Fibroblast of skin of right biceps (primary cell): ENCODE data around the gene HSP90B1.

Experiments used
- DNase-seq: peaks from one replicate; pipeline ENCODE4 v3.0.0-alpha.2; 2013

HSP90B1 gene

GRCh38 chr12:103930034-103930786 is at the start of gene HSP90B1:
Gene HSP90B1, plus strand, starts transcription at chr12:103930410. Its CDS starts 106 bp downstream, at chr12:103930516.
- peak; percentile 100 for DNase-seq

- DNase-seq: no peak
Measured at GRCh38 chr12:103881261-103881660, 48.9 kb upstream of the HSP90B1 start.

- DNase-seq: no peak
Measured at GRCh38 chr12:103882861-103883596, 47.2 kb upstream of the HSP90B1 start.

- DNase-seq: no peak
Measured at GRCh38 chr12:103883908-103884307, 46.3 kb upstream of the HSP90B1 start.

GRCh38 chr12:103884316-103884715 is 45.9 kb upstream of the HSP90B1 start:
- DNase-seq: peak; percentile 46

- no peak for DNase-seq
Measured at GRCh38 chr12:103886195-103886797, 43.9 kb upstream of the HSP90B1 start.

- DNase-seq: no peak
Measured at GRCh38 chr12:103887738-103888137, 42.5 kb upstream of the HSP90B1 start.

GRCh38 chr12:103897316-103897715 is 32.9 kb upstream of the HSP90B1 start:
- no peak for DNase-seq

- DNase-seq: no peak
Measured at GRCh38 chr12:103901518-103902173, 28.6 kb upstream of the HSP90B1 start.

- no peak for DNase-seq
Measured at GRCh38 chr12:103903993-103904392, 26.2 kb upstream of the HSP90B1 start.

- DNase-seq: no peak
Measured at GRCh38 chr12:103905730-103906349, 24.4 kb upstream of the HSP90B1 start.

GRCh38 chr12:103908246-103908541 is 22.0 kb upstream of the HSP90B1 start:
- DNase-seq: no peak

GRCh38 chr12:103908877-103909276 is 21.3 kb upstream of the HSP90B1 start:
- DNase-seq: peak; percentile 69

- peak; percentile 48 for DNase-seq
Measured at GRCh38 chr12:103909811-103910210, 20.4 kb upstream of the HSP90B1 start.

- DNase-seq: no peak
Measured at GRCh38 chr12:103912069-103912468, 18.1 kb upstream of the HSP90B1 start.

GRCh38 chr12:103913100-103913499 is 17.1 kb upstream of the HSP90B1 start:
- no peak for DNase-seq

- DNase-seq: peak; percentile 15
Measured at GRCh38 chr12:103915306-103915705, 14.9 kb upstream of the HSP90B1 start.

- DNase-seq: no peak
Measured at GRCh38 chr12:103917873-103918272, 12.3 kb upstream of the HSP90B1 start.

- peak; percentile 73 for DNase-seq
Measured at GRCh38 chr12:103924761-103925641, 5.2 kb upstream of the HSP90B1 start.

GRCh38 chr12:103928682-103929045 is 1.5 kb upstream of the HSP90B1 start:
- no peak for DNase-seq

- peak; percentile 93 for DNase-seq
Measured at GRCh38 chr12:103929046-103929783, 995 bp upstream of the HSP90B1 start.

GRCh38 chr12:103929784-103930033 is 501 bp upstream of the HSP90B1 start:
- no peak for DNase-seq
